Measurements from ENCODE around the gene TMEM120B.

Gene TMEM120B

GRCh38 chr12:121801595-121802484, 89.3 kb downstream of the TMEM120B start (continued):
- TF ChIP-seq ZNF518A (tag by site-specific recombination; conservative IDR thresholded peaks at IDR 0.05; ENCODE audit: low read depth) (no peak), PBX3 (CRISPR knock-in tag; IDR thresholded peaks at IDR 0.05) (no peak), ZNF169 (tag by site-specific recombination; IDR thresholded peaks at IDR 0.05) (no peak), PRDM1 (tag by site-specific recombination; IDR thresholded peaks at IDR 0.05) (peak; percentile 86), ZNF664 (tag by site-specific recombination; IDR thresholded peaks at IDR 0.05) (no peak), GLI4 (tag by site-specific recombination; IDR thresholded peaks at IDR 0.05) (no peak), ZBTB11 (tag by site-specific recombination; conservative IDR thresholded peaks at IDR 0.05; ENCODE audit: low read depth) (peak; percentile 31), SCRT1 (tag by site-specific recombination; IDR thresholded peaks at IDR 0.05; ENCODE audit: borderline replicate concordance) (no peak), ZNF639 (tag by site-specific recombination; IDR thresholded peaks at IDR 0.05) (no peak)

- ChIA-PET POLR2A (interaction anchor here (0.7 to 2.1 kb wide), 12 partner anchors 8 to 116 kb away, joined by 3 to 18 read pairs (median 4); partner anchors contain the start of genes RHOF and TMEM120B), CTCF (interaction anchor here (0.6 to 15.1 kb wide), 10 partner anchors 8 to 309 kb away, joined by 3 to 393 read pairs (median 4); partner anchors contain the start of gene RHOF)
- no peaks in the 10 kb centered on the region for H3K9me3 ChIP-seq (ENCODE audit: control insufficient read depth, insufficient read depth, low read depth, low read length)
- peaks cover 23% of the 10 kb centered on the region for H3K4me1 ChIP-seq (ENCODE audit: control insufficient read depth, insufficient read depth, low read length)
- peaks cover 0 to 20% of the 10 kb centered on the region in 2 experiments; a peak in 1 of 3 replicates for H3K36me3 ChIP-seq (ENCODE audit: control insufficient read depth in 2 of 2, insufficient read depth in 1 of 2, low read length in 2 of 2)
- TF ChIP-seq KLF9 (tag by site-specific recombination; IDR thresholded peaks at IDR 0.05; ENCODE audit: low read depth) = 0 out of 2 replicates have a peak, but pooled peaks have one; percentile 26
- 0 out of 2 replicates have a peak, but pooled peaks have one; percentile 20 for TF ChIP-seq ZBTB21 (tag by site-specific recombination; IDR thresholded peaks at IDR 0.05)
- TF ChIP-seq ZNF785 (tag by site-specific recombination; IDR thresholded peaks at IDR 0.05) = no peak
- peak overlapping the region; percentile 71 for H3K4me3 ChIP-seq (ENCODE audit: low read depth, low read length)
- peak overlapping the region; percentile 100 for H3K27ac ChIP-seq (ENCODE audit: extremely low read depth, low read depth, low read length)
These were observed 89.9 kb downstream of the TMEM120B start for GRCh38 chr12:121802485-121802842.

All from HEK293 (cell line).